HG03469 (cell line): ENCODE data around the gene RASGEF1C.

ENCODE experiments used
- ATAC-seq: cut with Tn5 transposase; IDR thresholded peaks from one replicate; pipeline ENCODE4 v1.9.1; 2021; ENCODE audit warnings: mild to moderate bottlenecking, moderate library complexity, moderate number of reproducible peaks; ENCODE audit not compliant: unreplicated experiment

Gene RASGEF1C

DNA sequence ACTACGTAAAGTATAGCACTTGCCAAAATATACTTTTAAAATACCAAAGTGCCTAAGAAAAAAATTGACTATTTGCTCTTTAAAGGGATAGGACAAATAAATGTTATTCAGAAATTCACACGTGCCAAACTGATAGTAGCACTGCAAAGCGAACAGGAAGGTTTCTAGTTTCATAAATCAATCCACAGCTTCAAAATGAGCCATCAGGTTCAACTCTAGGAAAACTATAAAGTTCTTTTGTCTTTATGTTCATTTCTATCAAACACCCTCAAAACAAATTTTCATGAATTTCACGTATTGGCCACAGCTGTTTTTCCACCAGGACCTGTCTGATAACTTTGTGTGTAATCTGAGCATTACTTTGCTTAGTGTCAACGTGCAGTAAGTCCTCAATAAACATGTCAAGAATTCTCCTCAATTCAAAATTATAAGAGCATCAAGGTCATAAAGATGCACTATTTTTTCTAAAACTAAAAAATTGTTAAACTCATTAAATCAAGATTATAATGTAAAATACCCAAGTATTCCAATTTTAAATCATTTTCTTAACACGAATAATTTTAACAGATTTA lies 140.4 kb downstream of the RASGEF1C start:
- ATAC-seq = no peak

DNA sequence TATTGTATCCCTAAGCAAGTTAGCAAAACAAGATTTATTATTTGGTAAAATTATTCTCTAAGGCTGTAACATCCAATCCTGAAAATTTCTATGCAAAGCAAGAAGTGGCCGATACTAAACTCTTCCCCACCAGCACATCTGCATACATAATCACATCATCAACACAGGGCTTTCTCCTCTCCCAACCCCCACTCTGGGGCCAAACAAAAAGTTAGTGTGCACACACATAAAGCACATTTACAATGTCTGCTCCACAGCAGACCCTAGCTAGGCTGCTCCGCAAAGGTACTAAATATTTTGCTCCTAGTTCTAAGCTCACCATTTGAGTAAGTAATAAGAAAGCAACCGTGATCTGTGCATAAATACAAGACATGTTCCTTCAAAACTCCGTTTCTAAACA lies 141.0 kb downstream of the RASGEF1C start:
- ATAC-seq = no peak

DNA sequence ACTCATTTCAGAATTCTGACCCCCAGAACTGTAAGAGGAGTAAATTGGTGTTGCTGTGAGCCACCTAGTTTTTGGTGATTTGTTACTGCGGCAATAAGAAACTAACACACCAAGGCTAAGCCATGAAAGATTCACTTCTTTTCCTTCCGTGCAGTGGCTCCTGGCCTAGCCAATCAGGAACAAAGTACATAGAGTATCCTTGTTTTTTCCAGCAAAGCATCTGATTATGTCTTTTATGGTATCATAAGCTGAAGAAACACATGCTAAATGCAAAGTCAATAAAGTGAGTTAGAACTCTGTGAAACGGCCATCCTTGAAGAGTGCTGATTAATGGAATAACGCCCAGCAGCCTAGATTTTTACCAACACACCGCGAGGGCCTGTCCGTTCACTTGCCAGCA lies 148.8 kb downstream of the RASGEF1C start:
- no peak for ATAC-seq

DNA sequence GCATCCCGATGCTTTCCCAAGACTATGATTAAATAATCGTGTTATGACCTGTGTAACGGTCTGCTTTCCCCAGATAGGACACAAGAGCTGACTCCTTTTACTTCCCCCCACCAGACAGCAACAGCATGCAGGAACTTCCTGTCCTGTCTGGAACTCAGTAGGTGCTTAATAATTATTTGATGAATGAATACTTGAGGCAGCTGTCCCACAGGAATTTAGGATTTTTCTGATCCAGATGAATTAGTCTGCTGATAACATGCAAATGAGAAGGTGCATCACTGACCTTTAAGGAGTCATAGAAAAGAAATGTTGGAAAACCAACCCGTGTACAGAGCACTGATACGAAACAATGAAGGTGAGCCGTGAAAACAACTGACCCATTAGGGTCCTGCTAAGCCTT lies 149.7 kb downstream of the RASGEF1C start:
- ATAC-seq = no peak

DNA sequence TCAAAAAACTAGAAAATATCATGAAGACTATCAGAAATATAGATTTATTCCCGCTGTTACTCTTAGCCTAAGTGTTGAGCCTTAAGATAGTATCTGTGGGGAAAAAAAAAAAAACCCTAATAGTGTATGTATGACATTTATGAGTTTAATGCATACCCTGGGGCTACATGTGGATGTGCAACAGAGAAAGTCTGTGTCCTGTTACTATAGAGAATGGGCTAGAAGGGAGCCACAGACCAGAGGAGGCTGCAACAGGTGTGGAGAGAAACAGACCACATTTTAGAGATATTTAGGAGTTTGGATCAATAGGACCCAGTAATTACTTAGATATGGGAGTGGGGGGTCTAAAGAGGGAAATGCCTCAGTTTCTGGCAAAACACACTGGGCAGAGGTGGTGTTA lies 152.9 kb downstream of the RASGEF1C start:
- no peak for ATAC-seq

DNA sequence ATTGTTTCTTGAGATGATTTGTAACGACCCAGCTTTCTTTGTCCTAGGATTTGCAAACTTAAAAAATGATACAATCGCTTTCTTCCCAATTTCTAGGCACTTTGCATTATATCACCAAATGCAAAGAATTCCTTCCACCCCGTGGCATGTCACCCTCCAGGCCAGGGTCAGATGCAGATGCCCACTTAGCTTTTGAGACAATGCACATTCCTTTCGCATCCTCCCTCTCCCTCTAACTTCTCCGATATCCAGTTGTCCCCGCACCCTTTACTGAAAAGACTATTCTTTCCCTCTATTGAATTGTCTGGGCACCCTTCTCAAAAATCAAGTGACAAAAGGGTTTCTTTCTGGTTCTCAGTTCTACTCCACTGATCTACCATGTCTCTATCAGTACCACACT lies 154.8 kb downstream of the RASGEF1C start:
- ATAC-seq = no peak

DNA sequence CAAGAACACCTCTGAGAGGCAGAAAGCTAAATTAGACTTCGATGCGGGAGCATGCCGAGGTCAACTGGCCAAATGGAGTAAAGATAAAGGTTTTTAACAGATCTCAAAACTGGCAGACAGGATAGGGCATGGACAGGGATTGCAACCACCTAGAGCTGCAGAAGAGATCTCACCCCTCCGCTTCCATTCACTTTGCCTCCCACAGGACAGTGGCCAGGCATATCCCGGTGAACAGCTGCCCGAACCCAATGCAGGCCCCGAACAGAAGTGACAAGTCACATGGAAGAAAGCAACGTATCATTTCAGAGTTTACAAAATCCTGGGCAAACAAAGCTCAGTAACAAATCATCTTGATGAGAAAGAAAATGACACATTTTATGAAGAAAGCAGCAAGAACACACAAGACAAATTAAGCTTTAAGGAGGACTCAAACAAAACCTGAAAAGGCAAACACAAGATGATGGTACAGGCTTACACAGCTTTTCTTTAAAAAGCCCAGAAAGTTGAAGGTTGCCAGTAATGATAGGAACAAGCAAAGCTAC lies 155.9 kb downstream of the RASGEF1C start:
- no peak for ATAC-seq

DNA sequence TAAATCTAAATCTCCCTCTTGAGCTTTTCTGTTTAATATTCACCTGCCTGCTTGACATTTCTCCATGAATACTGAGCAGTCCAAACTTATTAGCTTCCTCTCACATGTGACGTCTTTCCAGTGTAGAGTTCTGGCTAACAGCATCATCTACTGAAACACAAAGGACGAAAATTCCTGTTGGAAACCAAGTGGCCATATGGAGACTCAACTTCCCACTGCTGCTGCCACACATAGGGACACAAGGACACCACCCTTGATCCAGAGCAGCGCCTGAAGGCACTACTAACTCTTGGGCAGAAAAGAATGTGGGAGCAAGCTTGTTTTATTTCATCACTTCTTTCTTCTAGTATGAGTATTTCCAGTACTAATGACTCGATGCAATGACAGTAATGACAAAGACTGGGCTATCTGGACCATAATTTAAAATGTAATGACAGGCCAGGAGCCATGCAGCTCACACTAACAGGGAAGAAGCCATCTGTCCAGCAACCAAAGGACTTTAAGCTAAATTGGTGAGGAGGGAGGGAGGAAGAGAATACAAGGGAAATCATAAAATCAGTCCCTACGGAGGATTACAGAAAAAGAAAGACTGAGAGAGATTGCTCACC lies 156.7 kb downstream of the RASGEF1C start:
- ATAC-seq = no peak
